Fibroblast of mammary gland (primary cell): Measurements from ENCODE around the gene CCSAP.

Experiments
- DNase-seq: peaks from one replicate; pipeline ENCODE4 v3.0.0-alpha.2; 2010; ENCODE audit warnings: low read depth
- H3K4me3 ChIP-seq: 2 replicates; pipeline ENCODE4 v1.5.1; 2011; ENCODE audit warnings: low read depth, mild to moderate bottlenecking, low read length, moderate library complexity; ENCODE audit not compliant: control insufficient read depth
- CTCF ChIP-seq: conservative IDR thresholded peaks from 2 replicates; pipeline ENCODE4 v1.5.1; 2011; ENCODE audit warnings: low read depth, low read length, inconsistent platforms; ENCODE audit not compliant: control insufficient read depth, insufficient read depth

Gene CCSAP

GRCh38 chr1:229283183-229283611 lies 59.6 kb downstream of the CCSAP start:
- DNase-seq, result no peak
- TF ChIP-seq CTCF, result no peak
- H3K4me3 ChIP-seq, result no peak overlapping the region

DNA sequence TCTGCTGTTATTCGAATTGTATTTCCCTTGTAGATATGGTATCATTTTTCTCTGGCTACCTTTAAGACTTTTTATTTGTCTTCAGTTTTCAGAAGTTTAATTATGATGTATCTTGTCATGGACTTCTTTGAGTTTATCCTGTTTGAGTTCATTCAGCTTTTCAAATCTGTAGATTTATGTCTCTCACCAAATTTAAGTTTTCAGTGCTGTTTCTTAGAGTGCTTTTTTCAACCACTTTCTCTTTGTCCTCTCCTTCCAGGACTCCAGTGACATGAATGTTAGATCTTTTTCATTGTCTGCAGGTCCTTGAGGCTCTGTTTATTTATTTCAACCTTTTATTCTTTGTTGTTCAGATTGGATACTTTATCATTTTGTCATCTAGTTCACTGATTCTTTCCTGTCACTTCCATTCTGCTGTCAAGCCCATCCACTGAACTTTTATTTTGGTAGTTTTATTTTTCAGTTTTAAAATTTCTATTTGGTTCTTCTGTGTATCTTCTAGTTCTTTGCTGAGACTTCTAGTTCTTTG lies 60.5 kb downstream of the CCSAP start:
- no peak for DNase-seq
- TF ChIP-seq CTCF, result no peak
- H3K4me3 ChIP-seq, result no peak overlapping the region

GRCh38 chr1:229281339-229281926 lies 61.4 kb downstream of the CCSAP start:
- no peak overlapping the region for H3K4me3 ChIP-seq
- TF ChIP-seq CTCF, result no peak
- DNase-seq, result no peak

DNA sequence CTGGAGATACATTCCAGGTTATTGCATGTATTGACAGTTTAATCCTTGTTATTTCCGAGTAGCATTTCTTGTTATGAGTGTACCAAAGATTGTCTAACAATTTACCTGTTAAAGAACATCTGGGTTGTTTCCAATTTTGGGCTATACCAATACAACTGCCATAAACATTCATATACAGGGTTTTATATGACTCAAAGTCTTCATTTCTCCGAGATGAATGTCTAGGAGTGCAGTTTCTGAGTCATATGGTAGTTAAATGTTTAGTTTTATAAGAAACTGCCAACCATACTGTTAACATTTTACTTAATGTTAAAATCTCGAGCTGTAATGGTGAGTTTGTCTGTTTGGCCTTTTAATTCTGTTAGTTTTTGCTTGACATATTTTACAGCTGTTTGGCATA lies 61.9 kb downstream of the CCSAP start:
- DNase-seq, result peak; percentile 28
- no peak overlapping the region for H3K4me3 ChIP-seq
- TF ChIP-seq CTCF, result no peak

GRCh38 chr1:229280037-229280828 lies 62.6 kb downstream of the CCSAP start:
- DNase-seq, result no peak
- TF ChIP-seq CTCF, result no peak
- H3K4me3 ChIP-seq, result no peak overlapping the region

DNA sequence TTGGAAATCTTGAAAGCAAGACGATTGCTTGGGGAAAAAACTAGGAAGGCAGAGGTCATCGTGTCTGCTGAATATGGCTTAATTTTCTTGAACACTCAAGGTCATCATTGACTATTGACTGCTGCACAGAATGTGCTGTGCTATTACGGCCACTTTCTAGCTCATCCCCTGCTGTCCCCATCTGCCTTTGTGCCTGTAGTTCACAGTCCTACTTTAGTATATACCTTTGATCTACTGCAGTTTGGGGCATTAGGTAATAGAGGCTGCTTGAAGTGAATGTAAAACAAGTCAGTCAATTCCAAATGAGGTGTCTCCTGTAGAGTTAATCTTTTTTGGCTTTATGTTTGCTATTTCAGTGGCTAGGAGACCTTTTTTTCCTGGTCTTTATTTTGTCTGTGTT lies 63.6 kb downstream of the CCSAP start:
- DNase-seq, result no peak
- H3K4me3 ChIP-seq, result no peak overlapping the region
- TF ChIP-seq CTCF, result no peak
